Endothelial cell of umbilical vein (primary cell): ENCODE results near the gene SIAE. TPM values are rescaled to one million over a fixed set of nuclear protein-coding genes. Genes with fewer than 3 reads are reported as not detected.

ENCODE experiments used
- BruUV-seq: library from RNA; stranded (reverse); fragments of 400-500 nt; replicated peaks from 2 replicates; lab custom pipeline; 2021; lab: Mats Ljungman, UMichigan
- CTCF ChIA-PET: fragments of 300-600, 350-600 bp; sonication (Branson Sonifier 250); formaldehyde crosslinking; loops from one replicate; lab custom pipeline; 2021; ENCODE audit warnings: antibody characterized with exemption, inconsistent platforms; lab: Charles Lee
- POLR2A ChIA-PET: fragments of 300-600, 350-600 bp; sonication (Branson Sonifier 250); formaldehyde crosslinking; loops from one replicate; lab custom pipeline; 2021; ENCODE audit warnings: antibody characterized with exemption, inconsistent platforms; lab: Charles Lee
- DNase-seq: peaks from one replicate; pipeline ENCODE4 v3.0.0-alpha.2; 2011; ENCODE audit warnings: low read depth, low spot score
- FAIRE-seq: peaks from 2 replicates; lab custom pipeline; 2011; peaks lifted over from hg19 to GRCh38; lab: Jason Lieb, UNC
- H2AFZ ChIP-seq: 2 replicates; pipeline ENCODE4 v1.6.0; 2012; ENCODE audit warnings: low read depth, low read length, control low read depth, inconsistent platforms
- H3K27ac ChIP-seq: 2 replicates; pipeline ENCODE4 v1.5.1; 2011; ENCODE audit warnings: low read depth, mild to moderate bottlenecking, control low read depth, low read length, moderate library complexity; ENCODE audit not compliant: insufficient read depth
- H3K27me3 ChIP-seq, 2 experiments: 2 replicates each; pipeline versions ENCODE4 v1.6.0 to v1.6.1; 2011; ENCODE audit warnings: low read length in 2 of 2, mixed read lengths in 1 of 2; ENCODE audit not compliant: control insufficient read depth in 2 of 2, insufficient read depth in 2 of 2
- H3K36me3 ChIP-seq, 2 experiments: 2 replicates in 1 of 2; 3 replicates in 1 of 2; pipeline ENCODE4 v1.5.1; 2011; ENCODE audit warnings: low read length in 2 of 2, mild to moderate bottlenecking in 1 of 2, moderate library complexity in 1 of 2; ENCODE audit not compliant: control insufficient read depth in 2 of 2, insufficient read depth in 2 of 2; ENCODE audit errors: extremely low read depth in 1 of 2
- H3K4me1 ChIP-seq: 3 replicates; pipeline ENCODE4 v1.5.1; 2011; ENCODE audit warnings: mild to moderate bottlenecking, low read length; ENCODE audit not compliant: control insufficient read depth, insufficient read depth; ENCODE audit errors: extremely low read depth
- H3K4me2 ChIP-seq: 2 replicates; pipeline ENCODE4 v1.6.1; 2011; ENCODE audit warnings: low read length, control low read depth, mixed read lengths; ENCODE audit not compliant: insufficient read depth
- H3K4me3 ChIP-seq, 3 experiments: fragments of 200-600 bp in 1 of 3; sonication (generic), shearing (Covaris generic) in 1 of 3; replicated peaks in 1 of 3; 2 replicates each; pipeline ENCODE4 v1.5.1; 2011 to 2016; ENCODE audit warnings: control low read depth in 3 of 3, low read length in 3 of 3, mild to moderate bottlenecking in 2 of 3, inconsistent platforms in 1 of 3, low read depth in 1 of 3, moderate library complexity in 1 of 3; ENCODE audit not compliant: insufficient read depth in 1 of 3
- H3K79me2 ChIP-seq: 2 replicates; pipeline ENCODE4 v1.6.0; 2012; ENCODE audit warnings: low read length, inconsistent platforms; ENCODE audit not compliant: control insufficient read depth, insufficient read depth
- H3K9ac ChIP-seq: replicated peaks from 2 replicates; pipeline ENCODE3; 2011; ENCODE audit warnings: low read length, control low read depth; ENCODE audit not compliant: insufficient read depth; ENCODE audit errors: extremely low read depth
- H3K9me1 ChIP-seq: replicated peaks from 3 replicates; pipeline ENCODE4 v1.6.0; 2011; ENCODE audit warnings: mild to moderate bottlenecking, low read length; ENCODE audit not compliant: control insufficient read depth, insufficient read depth; ENCODE audit errors: extremely low read depth
- H3K9me3 ChIP-seq: replicated peaks from 2 replicates; pipeline ENCODE4 v1.5.1; 2012; ENCODE audit warnings: low read length, inconsistent platforms; ENCODE audit not compliant: control insufficient read depth, insufficient read depth
- H4K20me1 ChIP-seq: replicated peaks from 2 replicates; pipeline ENCODE3; 2011; ENCODE audit warnings: mild to moderate bottlenecking, low read length; ENCODE audit not compliant: control insufficient read depth, insufficient read depth; ENCODE audit errors: extremely low read depth
- CTCF ChIP-seq, 2 donors: IDR thresholded peaks; 1 replicate in 1 of 2; 2 replicates in 1 of 2; pipeline ENCODE4 v1.5.1; 2011; ENCODE audit warnings: low read length in 2 of 2, mild to moderate bottlenecking in 2 of 2, moderate library complexity in 2 of 2, control low read depth in 1 of 2, inconsistent platforms in 1 of 2, low read depth in 1 of 2; ENCODE audit not compliant: insufficient read depth in 1 of 2; ENCODE audit errors: extremely low read depth in 1 of 2
- EZH2 ChIP-seq: IDR thresholded peaks from 2 replicates; pipeline ENCODE4 v1.6.1; 2012; ENCODE audit warnings: borderline replicate concordance, low read depth, mild to moderate bottlenecking, moderate library complexity, low read length, inconsistent platforms; ENCODE audit not compliant: severe bottlenecking
- FOS ChIP-seq: IDR thresholded peaks from 2 replicates; pipeline ENCODE4 v1.6.1; 2011; ENCODE audit warnings: mild to moderate bottlenecking, low read length, moderate library complexity, borderline replicate concordance; ENCODE audit not compliant: insufficient read depth
- GATA2 ChIP-seq: IDR thresholded peaks from 2 replicates; pipeline ENCODE4 v1.7.0; 2011; ENCODE audit warnings: low read depth, mild to moderate bottlenecking, moderate library complexity, mixed read lengths, low read length; ENCODE audit not compliant: insufficient read length, insufficient read depth
- JUN ChIP-seq: IDR thresholded peaks from 2 replicates; pipeline ENCODE4 v1.6.1; 2011; ENCODE audit warnings: borderline replicate concordance, low read depth; ENCODE audit not compliant: insufficient read length, insufficient read depth
- MAX ChIP-seq: IDR thresholded peaks from 2 replicates; pipeline ENCODE4 v1.6.1; 2011; ENCODE audit not compliant: insufficient read depth, insufficient read length
- MYC ChIP-seq: IDR thresholded peaks from one replicate; pipeline ENCODE4 v1.6.1; 2011; ENCODE audit warnings: mild to moderate bottlenecking, low read depth, low read length
- POLR2A ChIP-seq: IDR thresholded peaks from 2 replicates; pipeline ENCODE4 v1.6.1; 2012; ENCODE audit warnings: low read depth, mild to moderate bottlenecking, control low read depth, low read length
- POLR2AphosphoS5 ChIP-seq: IDR thresholded peaks from 2 replicates; pipeline ENCODE4 v1.6.1; 2012; ENCODE audit warnings: low read depth, mild to moderate bottlenecking, control low read depth, low read length, moderate library complexity; ENCODE audit not compliant: insufficient read depth
- dilution Hi-C: fragments of 300-500 bp; cut with MboI; formaldehyde crosslinking; loops from one replicate; pipeline ENCODE4 v1.15.0; 2019; ENCODE audit warnings: low sequenced_read_pairs; ENCODE audit not compliant: extremely low pct_ligation_motif_present
- intact Hi-C: fragments of 100-400 bp; cut with micrococcal nuclease; formaldehyde crosslinking; loops from one replicate; pipeline ENCODE4 v1.10.0; 2022
- polyA plus RNA-seq, 4 experiments: library from polyadenylated mRNA; depleted of rRNA in 3 of 4; stranded (reverse) in 3 of 4; unstranded in 1 of 4; fragments of >200 nt; gene quantifications; 2 replicates each; pipeline versions ENCODE4 v1.2.1 to v1.2.3, GENCODE V29; 2011 to 2012; ENCODE audit warnings: missing spikeins in 1 of 4
- total RNA-seq: library from RNA; stranded (reverse); gene quantifications from 2 replicates; pipeline ENCODE4 v1.2.3, GENCODE V29; 2021

SIAE gene
- total and polyA plus RNA-seq, 2 donors (not counting 3 experiments of a cell fraction or from before 2014, with no cell fraction given) = 16.9 to 23.9 TPM

GRCh38 chr11:124610295-124610694, 63.2 kb downstream of the SIAE start:
- no peak overlapping the region for H2AFZ ChIP-seq
- H3K9me1 ChIP-seq = no peaks in the 10 kb centered on the region
- H3K36me3 ChIP-seq = no peaks in the 10 kb centered on the region
- BruUV-seq = no TSS peak
- intact Hi-C loops = no loop called here
- no peaks in the 10 kb centered on the region for H3K79me2 ChIP-seq
- no peaks in the 10 kb centered on the region for H4K20me1 ChIP-seq
- H3K27me3 ChIP-seq = no peaks in the 10 kb centered on the region
- no peak for DNase-seq
- TF ChIP-seq JUN (no peak), POLR2AphosphoS5 (no peak), MAX (no peak), GATA2 (no peak), EZH2 (no peak), POLR2A (no peak), FOS (no peak), MYC (no peak)
- POLR2A ChIA-PET = no interaction called here
- no peak overlapping the region for H3K27ac ChIP-seq
- no peaks in the 10 kb centered on the region for H3K4me1 ChIP-seq
- no peaks in the 10 kb centered on the region for H3K9me3 ChIP-seq
- no peak for FAIRE-seq
- no peak overlapping the region for H3K4me3 ChIP-seq
- dilution Hi-C loops = no loop called here
- CTCF ChIA-PET = interaction anchor here (1.0 kb wide), 1 partner anchor 17 kb away, joined by 5 read pairs; no protein-coding TSS in a partner anchor
- H3K4me2 ChIP-seq = no peak overlapping the region
- no peak overlapping the region for H3K9ac ChIP-seq

GRCh38 chr11:124608147-124608546, 65.4 kb downstream of the SIAE start:
- FAIRE-seq = no peak
- Histone ChIP-seq H3K9me1 (no peaks in the 10 kb centered on the region), H3K79me2 (no peaks in the 10 kb centered on the region), H3K4me2 (no peak overlapping the region), H3K9me3 (no peaks in the 10 kb centered on the region), H3K4me3 (no peak overlapping the region), H3K27ac (no peak overlapping the region), H3K9ac (no peak overlapping the region), H4K20me1 (no peaks in the 10 kb centered on the region), H3K4me1 (no peaks in the 10 kb centered on the region), H3K36me3 (no peaks in the 10 kb centered on the region), H3K27me3 (no peaks in the 10 kb centered on the region), H2AFZ (no peak overlapping the region)
- no TSS peak for BruUV-seq
- ChIA-PET CTCF (interaction anchor here (1.0 to 1.4 kb wide), 2 partner anchors 22 to 537 kb away, joined by 3 to 4 read pairs; no protein-coding TSS in a partner anchor), POLR2A (no interaction called here)
- intact Hi-C loops (no loop called here), dilution Hi-C loops (no loop called here)
- TF ChIP-seq MYC = no peak
- no peak for TF ChIP-seq EZH2
- no peak for TF ChIP-seq MAX
- no peak for TF ChIP-seq FOS
- no peak for TF ChIP-seq CTCF (IDR thresholded peaks at IDR 0.05; ENCODE audit: extremely low read depth in 1 of 2, insufficient read depth in 1 of 2, low read depth in 1 of 2, low read length in 2 of 2)
- TF ChIP-seq POLR2A = no peak
- no peak for TF ChIP-seq JUN
- no peak for TF ChIP-seq GATA2
- TF ChIP-seq POLR2AphosphoS5 = no peak
- DNase-seq = no peak
